Measurements from ENCODE around the gene MDFI.

Gene MDFI

DNA sequence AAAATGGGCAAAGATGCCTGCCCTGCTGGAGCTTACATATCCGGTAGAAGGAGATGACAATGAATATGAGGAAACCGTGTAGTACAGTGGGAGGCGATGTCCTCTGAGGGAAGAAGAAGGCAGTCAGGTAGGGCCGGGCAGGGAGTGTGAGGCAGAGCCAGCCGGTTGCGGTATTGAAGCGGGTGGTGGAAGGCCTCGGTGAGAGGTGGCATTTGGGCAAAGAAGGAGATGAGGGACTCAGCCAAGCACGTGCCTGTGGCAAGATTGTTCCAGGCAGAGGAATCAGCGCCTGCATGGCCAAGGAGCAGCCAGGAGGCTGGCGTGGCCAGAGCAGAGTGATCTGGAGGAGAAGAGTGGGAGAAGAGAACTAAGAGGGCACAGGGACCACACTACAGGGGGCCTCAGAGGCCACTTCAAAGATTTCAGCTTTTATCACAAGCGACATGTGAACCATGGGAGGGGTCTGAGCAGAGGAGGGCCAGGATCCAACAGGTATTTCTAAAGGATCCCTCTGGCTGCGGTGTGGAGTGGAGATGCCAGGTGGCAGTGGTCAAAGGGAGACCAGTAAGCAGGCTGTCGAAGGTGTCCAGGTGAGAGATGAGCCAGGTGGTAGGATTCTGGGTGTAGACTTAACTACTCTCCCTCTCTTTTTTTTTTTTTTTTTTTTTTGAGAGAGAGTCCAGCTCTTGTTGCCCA is 13.8 kb downstream of the MDFI start:
- DNase-seq = no peak

GRCh38 chr6:41652866-41653652 is 14.8 kb downstream of the MDFI start:
- peak; percentile 51 for DNase-seq

DNA sequence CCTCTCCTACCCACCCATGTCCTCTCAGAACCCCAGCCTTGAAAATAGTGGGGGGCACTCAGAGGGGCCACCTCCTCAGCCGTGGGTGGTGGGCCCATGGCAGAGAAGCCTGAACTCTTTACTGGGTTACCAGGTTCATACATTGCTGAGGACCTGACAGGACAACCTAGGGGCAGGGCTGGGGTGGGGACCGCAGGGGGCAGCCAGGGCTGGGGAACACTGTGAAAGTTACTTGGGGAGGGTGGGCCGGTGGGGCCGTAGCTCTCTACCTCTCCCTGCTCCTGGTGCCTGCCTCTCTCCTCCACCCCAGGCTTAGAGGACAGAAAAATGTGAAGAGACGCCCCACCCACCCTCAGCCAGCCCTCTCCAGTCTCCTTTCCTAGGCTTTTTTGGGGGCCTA is 15.4 kb downstream of the MDFI start:
- DNase-seq = no peak

DNA sequence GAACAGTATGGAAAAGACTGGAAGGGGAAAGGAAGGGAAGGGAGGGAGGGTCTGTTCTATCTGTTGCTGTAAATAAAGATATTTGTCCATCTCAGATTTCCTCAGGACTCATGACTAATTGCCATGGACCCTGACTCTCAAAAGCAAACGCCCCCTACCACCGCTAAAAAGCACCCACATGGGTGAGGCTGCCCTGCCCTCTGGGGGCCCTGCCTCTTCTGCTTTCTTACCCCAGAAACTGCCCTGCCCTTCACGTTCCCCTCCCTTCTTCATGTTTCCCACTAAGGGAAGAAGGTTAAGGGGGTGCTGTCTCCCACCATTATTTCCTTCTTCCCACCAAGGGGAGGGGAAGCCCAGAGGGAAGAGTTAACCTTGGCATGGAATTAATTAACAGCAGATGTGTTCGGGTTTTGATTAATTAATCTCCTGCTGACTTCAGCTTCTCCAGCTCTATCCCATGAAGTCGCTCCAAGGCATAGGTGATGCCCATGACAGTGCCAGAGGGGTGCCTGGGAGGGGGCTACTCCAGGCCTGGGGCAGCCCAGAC is 16.0 kb downstream of the MDFI start:
- DNase-seq = no peak

- DNase-seq = no peak
Observed at GRCh38 chr6:41654698-41655151, 16.5 kb downstream of the MDFI start.

DNA sequence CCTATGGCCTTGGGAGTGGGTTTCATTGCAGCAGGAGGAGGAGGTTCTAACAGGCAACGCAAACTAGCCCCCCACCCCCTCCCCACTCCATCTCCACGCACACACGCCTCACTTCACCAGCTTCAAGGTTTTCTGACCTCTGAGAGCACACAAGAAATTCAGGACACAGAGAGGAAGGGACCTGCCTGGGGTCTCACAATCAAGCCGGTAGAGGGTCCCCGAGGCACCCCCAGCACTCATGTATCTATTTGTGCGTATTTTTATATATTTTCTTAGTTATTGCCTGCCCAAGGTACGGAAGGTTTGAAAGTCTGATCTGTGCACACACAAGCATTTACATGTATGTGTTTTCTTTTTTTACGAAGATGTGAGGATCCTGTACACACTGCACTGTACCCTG is 16.9 kb downstream of the MDFI start:
- no peak for DNase-seq

DNA sequence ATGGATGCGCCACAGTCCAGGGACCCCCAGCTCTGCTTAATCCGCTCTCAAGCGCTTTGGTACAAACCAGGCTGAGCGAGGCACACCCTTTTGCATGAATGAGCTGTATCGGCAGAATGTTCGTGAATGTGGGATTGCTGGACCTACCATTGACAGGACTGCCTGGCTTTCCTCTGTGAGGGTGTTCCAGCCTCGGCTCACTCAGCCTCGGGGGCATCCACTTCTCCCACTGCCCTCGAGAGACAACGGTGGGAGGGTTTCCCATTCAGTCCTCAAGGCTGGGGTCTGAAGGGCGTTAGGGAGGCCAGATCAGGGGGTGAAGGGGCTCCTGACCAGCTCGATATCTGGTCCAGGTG is 17.4 kb downstream of the MDFI start:
- DNase-seq = no peak

DNA sequence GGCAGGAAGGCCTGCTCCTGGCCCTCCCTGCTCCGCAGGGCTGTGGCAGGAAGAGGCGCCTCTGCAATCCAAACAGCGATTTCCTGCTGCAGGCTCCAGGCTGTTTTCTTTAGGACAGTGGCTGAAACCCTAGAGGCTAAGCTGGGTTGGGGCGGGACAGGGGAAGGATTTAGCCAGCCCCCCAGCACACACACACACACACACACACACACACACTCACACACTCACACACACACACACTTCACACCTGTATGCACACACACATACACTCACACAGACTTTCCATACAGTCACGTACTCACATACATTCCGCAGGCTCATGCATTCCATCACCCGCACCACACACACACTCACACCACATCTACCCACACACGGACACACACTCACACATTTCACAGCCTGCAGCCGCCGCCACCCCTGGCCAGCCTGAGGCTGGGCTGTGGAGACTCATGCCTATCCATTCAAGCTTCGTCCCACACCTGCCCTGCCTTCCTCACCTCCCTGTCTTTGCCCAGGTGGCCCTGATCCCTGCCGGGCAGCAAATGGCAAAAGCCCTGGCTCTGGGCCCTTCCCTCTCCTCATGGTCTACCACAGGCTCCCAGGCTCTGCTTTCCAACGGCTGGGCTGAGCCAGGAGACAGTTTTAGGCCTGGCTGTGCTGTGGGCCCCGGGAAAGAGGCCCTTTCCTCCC is 17.9 kb downstream of the MDFI start:
- DNase-seq = no peak

GRCh38 chr6:41657131-41658094 is 19.1 kb downstream of the MDFI start:
- DNase-seq = no peak

- DNase-seq = no peak
Observed at GRCh38 chr6:41658636-41659035, 20.4 kb downstream of the MDFI start.

- no peak for DNase-seq
Observed at GRCh38 chr6:41659935-41660334, 21.7 kb downstream of the MDFI start.

GRCh38 chr6:41663568-41663967 is 25.3 kb downstream of the MDFI start:
- no peak for DNase-seq

- no peak for DNase-seq
Observed at GRCh38 chr6:41664271-41664670, 26.0 kb downstream of the MDFI start.

- DNase-seq = no peak
Observed at GRCh38 chr6:41667195-41667594, 28.9 kb downstream of the MDFI start.

DNA sequence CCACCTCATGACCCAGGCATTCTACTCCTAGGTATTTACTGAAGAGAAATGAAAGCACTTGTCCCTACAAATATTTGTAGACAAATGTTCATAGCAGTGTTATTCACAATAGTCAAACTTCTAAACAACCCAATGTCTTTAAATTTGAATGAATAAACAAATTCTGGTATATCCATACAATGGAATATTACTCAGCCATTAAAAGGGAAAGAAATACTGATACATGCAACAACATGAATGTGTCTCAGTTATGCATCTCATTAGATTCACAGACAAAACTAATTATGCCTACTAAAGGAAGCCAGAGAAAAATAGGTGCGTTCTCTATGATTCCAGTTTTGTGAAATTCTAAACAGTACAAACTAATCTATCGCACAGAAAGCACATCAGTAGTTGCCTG is 30.7 kb downstream of the MDFI start:
- DNase-seq = no peak

GRCh38 chr6:41670703-41671360 is 32.6 kb downstream of the MDFI start:
- DNase-seq = no peak

DNA sequence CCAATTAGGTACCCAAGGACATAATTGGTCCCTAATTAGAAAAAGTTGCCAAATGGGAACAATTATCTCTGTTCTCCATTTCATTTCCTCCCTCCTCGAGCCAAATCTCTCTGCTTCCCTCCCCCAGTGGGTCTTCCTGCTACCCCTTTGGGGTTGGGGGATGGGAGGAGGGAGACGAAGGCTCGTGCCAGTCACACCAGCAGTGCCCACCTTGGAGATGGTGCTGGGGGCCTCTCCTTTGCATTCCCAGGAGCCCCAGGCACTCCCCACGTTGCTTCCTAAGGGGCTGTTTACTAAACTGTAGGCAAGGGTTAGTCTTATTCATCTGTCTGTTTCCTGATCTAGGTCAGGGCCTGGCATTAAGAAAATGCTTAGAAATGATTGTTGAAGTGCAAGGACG is 33.1 kb downstream of the MDFI start:
- DNase-seq = no peak

DNA sequence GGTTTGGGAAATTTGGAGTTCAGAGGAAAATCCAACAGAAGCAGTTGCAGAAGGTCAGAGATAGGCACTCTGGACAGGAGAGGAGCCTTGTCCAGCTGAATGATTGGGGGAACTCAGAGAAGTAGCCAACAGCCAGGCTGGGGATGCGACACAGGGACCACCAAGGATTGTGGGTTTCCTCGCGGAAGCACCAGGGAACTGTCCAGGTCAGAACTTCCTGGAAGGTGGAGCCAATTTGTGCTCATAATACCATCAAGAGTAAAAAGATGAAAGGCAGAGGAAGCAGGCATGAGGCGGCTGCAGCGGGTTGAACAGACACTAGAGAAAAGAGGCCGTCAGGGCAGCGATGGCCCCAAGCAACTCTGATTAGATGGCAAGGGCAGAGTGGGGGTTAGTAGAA is 33.7 kb downstream of the MDFI start:
- DNase-seq = no peak

DNA sequence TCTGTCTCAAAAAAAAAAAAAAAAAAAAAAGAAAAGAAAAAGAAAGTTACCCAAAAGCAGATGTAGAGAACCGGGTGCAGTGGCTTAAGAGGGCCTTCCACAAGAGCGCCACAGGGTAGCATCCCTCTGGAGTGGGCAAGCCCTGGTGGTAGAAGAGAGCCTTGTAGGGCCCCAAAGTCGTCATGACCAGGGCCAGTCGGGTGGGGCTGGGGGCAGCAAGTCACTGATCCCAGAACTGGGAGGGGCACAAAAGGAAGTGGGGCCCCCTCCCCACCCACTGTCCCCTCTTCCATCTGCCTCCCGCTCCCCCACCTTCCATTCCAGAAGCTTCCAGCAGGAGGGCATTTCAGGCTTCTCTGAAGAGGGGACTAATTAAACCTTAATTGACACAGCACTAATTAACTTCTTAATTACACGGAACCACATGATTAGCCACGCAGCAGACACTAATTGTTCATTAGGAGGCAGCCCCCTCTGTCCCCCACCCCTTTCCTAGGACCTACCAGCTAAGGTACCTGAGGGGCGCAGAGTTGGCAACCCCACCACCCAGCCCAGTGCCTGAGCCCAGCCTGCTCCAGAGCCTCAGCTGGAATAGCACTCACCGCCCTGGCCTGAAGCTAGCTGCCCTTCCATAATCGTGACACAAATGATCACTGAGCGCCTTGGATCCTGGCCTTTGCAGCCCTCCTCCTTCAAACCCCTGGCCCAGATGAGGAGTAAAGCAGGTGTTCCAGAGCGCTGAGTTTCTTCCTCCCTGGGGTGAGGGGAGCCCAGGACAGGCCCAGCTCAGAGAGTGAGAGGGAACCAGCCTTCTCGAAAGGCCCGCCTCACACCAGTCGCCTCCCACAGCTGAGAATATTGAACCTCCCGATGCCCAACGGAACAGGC is 34.8 kb downstream of the MDFI start:
- no peak for DNase-seq

DNA sequence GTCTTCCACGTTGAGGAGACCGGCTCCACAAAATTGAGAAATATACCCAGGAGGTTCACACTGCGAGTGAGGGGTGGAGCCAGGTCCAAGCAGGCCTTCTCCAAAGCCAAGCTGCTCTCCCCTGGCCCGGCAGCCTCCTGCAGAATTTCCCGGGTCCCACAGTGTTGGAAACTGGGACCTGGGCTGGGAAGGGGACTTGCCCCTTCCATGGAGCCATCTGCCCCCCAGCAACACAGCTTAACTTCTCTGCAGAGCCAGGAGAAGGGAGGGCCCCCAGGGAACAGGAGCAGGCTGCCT is 35.4 kb downstream of the MDFI start:
- no peak for DNase-seq
